ENCODE data around the gene EEF2KMT.
"Not testable (repeated sequence)": the region's sequence is repeated elsewhere in the genome, so short reads cannot be mapped to it uniquely, and the experiment has no call there.

EEF2KMT gene

DNA sequence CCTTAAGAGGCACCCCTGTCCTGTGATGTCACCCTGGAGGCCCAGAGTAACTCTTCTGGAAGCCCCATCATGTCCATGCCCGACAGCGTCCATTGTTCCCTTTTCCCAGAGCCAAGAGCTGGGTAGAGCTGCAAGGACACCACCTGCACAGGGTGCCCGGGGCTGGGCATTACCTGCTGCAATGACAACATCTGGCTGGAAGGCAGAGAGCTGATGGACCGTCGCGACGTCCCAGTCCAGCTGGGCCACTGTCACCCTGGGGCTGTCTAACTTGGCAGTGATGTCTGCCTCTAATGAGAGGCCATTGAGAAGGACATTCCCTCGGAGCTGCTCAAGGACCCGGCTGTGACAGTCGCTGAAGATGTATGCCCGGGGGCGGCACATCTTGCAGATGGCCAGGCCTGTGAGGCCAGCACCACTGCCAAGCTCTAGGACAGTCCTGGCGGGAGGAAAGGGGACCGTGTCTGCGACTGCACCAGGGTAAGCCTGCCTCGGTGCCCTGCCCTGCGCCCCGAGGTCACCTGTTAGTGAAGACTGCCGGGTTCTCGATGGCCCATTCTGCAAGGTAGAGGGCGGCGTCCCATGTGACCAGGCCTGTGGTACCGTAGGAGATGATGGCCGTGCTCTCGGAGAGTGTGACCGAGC is 7.6 kb downstream of the EEF2KMT start:
- not testable (repeated sequence) for H3K4me1 ChIP-seq (ENCODE audit: control insufficient read depth in 1 of 2, insufficient read depth in 2 of 2, low read length in 2 of 2); H3K9me3 ChIP-seq (ENCODE audit: control insufficient read depth in 1 of 2, low read length in 2 of 2); H3K27ac ChIP-seq (ENCODE audit: low read length); H3K4me3 ChIP-seq (ENCODE audit: low read depth in 1 of 2, low read length in 2 of 2); H3K27me3 ChIP-seq (ENCODE audit: low read depth, low read length)
- H3K36me3 ChIP-seq (ENCODE audit: control insufficient read depth in 1 of 2, insufficient read depth in 2 of 2, low read length in 2 of 2) = peaks cover 0 to 24% of the 10 kb centered on the region in 2 donors

DNA sequence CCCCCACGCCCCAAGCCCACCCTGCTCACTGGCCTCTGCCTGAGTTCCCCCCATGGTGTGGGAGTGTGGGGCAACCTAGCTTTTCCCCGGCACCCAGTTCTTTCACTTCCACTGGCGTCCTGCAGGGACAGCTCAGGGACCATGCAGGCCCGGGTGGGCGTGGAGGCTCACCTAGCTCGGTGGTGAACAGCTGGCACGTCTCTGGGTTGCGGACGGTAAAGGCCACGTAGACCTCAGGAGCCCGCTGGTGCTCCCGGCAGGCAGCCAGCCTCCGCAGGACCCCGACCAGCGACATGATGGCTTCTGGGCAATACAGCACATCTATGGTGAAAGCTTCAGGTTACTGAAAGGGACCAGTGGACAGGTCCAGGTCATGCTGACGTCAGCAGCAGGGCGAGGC is 8.7 kb downstream of the EEF2KMT start:
- not testable (repeated sequence) for H3K4me3 ChIP-seq (ENCODE audit: low read depth in 1 of 2, low read length in 2 of 2); H3K9me3 ChIP-seq (ENCODE audit: control insufficient read depth in 1 of 2, low read length in 2 of 2); H3K27ac ChIP-seq (ENCODE audit: low read length); H3K4me1 ChIP-seq (ENCODE audit: control insufficient read depth in 1 of 2, insufficient read depth in 2 of 2, low read length in 2 of 2); H3K27me3 ChIP-seq (ENCODE audit: low read depth, low read length)
- H3K36me3 ChIP-seq (ENCODE audit: control insufficient read depth in 1 of 2, insufficient read depth in 2 of 2, low read length in 2 of 2) = peaks cover 0 to 28% of the 10 kb centered on the region in 2 donors

DNA sequence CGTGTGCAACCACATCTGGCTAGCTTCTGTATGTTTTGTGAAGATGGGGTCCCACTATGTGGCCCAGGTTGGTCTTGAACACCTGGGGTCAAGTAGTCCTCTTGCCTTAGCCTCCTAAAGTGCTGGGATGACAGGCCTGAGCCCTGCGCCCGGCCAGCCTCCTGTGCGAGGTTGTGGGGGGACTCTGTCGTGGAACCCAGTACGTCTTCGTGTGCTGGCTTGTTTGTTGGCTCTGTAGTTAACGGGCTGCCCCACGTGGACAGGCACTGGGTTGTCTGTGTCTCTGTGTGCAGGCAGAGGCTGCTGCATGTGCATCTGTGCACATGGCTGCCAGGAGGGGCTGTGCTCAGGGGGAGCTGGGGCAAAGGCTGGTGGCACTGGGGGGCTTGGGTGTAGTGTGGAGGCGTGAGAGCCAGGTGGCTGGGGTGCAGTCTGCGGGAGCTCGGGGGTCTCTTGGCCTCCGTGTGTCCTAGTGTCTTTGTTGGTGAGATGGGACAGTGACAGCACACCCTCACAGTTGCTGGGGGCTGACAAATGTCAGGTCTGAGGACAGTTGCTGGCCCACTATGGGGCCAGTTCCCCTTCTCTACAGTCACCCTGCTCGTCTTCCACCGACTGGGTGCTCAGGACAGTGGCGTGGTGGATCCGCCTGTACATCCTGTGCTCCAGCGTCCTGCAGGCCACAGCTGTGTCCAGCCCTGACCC is 9.4 kb downstream of the EEF2KMT start:
- H3K4me1 ChIP-seq (ENCODE audit: control insufficient read depth in 1 of 2, insufficient read depth in 2 of 2, low read length in 2 of 2); H3K27me3 ChIP-seq (ENCODE audit: low read depth, low read length); H3K4me3 ChIP-seq (ENCODE audit: low read depth in 1 of 2, low read length in 2 of 2); H3K9me3 ChIP-seq (ENCODE audit: control insufficient read depth in 1 of 2, low read length in 2 of 2); H3K27ac ChIP-seq (ENCODE audit: low read length): not testable (repeated sequence)
- peaks cover 0 to 28% of the 10 kb centered on the region in 2 donors for H3K36me3 ChIP-seq (ENCODE audit: control insufficient read depth in 1 of 2, insufficient read depth in 2 of 2, low read length in 2 of 2)

DNA sequence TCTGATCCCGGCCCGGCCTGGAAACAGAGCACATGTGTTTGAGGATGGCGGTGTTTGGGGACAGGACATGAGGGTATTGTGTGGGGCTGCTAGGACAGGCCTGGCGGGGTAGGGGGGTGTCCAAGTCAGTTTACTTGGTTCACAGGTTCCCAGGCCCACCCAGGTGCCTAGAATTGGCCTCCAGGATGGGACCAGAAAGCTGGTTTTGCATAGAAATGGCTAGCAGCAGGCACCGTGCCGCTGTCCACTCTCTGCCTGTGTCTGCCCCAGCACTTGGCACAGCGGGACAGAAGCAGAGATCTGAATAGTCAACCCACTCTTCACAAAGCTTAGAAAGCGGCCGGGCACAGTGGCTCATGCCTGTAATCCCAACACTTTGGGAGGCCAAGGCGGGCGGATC is 11.9 kb downstream of the EEF2KMT start:
- not testable (repeated sequence) for H3K4me1 ChIP-seq (ENCODE audit: control insufficient read depth in 1 of 2, insufficient read depth in 2 of 2, low read length in 2 of 2); H3K4me3 ChIP-seq (ENCODE audit: low read depth in 1 of 2, low read length in 2 of 2); H3K9me3 ChIP-seq (ENCODE audit: control insufficient read depth in 1 of 2, low read length in 2 of 2); H3K27me3 ChIP-seq (ENCODE audit: low read depth, low read length); H3K27ac ChIP-seq (ENCODE audit: low read length)
- H3K36me3 ChIP-seq (ENCODE audit: control insufficient read depth in 1 of 2, insufficient read depth in 2 of 2, low read length in 2 of 2) = peaks cover 0 to 38% of the 10 kb centered on the region in 2 donors

DNA sequence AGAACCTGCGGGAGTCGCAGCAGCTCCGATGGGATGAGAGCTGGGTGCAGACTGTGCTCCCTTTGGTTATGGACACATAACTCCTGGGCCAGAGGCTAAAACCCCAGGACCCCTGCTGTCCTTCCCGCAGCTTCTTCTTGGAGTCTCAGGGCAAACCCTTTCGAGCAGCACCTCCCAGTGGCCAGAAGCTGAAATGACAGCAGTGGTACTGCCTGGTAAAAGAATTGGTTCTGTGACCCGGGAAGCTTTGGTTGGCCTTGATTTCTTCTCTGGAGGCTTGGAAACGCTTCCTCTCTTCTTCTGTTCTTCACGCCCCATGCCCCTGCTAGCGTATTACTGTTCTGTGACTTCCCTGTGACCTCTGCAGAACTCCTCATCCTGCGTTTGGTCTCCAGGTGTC is 12.8 kb downstream of the EEF2KMT start:
- H3K4me1 ChIP-seq (ENCODE audit: control insufficient read depth in 1 of 2, insufficient read depth in 2 of 2, low read length in 2 of 2); H3K4me3 ChIP-seq (ENCODE audit: low read depth in 1 of 2, low read length in 2 of 2); H3K9me3 ChIP-seq (ENCODE audit: control insufficient read depth in 1 of 2, low read length in 2 of 2); H3K27ac ChIP-seq (ENCODE audit: low read length); H3K27me3 ChIP-seq (ENCODE audit: low read depth, low read length): not testable (repeated sequence)
- peaks cover 0 to 30% of the 10 kb centered on the region in 2 donors for H3K36me3 ChIP-seq (ENCODE audit: control insufficient read depth in 1 of 2, insufficient read depth in 2 of 2, low read length in 2 of 2)

DNA sequence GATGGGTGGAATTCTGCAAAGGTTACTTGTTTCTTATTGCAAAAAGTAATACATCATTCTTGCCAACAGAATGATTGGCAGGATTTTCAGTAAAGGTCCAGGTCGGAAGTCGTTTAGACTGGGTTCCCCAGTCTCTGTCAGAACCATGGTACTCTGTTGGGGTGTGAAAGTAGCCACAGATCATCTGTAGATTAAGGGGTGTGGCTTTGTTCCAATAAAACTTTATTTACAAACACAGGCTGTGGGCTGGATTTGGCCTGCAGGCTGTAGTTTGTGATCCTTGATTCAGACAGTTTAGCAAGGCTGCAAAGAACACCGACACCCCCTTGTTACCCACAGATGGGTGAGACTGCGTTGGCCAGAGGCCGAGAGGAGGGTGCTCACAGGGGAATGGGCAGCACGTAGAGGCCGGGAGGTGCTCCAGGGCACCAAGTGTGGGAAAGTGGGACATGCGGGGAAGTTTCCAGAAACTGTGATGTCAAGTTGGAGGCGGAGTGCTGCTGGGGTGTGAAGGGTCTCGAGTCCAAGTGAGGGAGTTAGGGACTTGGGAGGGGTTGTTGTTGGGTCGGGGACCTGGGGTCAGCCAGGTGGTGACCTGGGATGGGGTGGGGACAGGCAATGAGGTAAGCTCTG is 13.4 kb downstream of the EEF2KMT start:
- H3K4me3 ChIP-seq (ENCODE audit: low read depth in 1 of 2, low read length in 2 of 2); H3K4me1 ChIP-seq (ENCODE audit: control insufficient read depth in 1 of 2, insufficient read depth in 2 of 2, low read length in 2 of 2); H3K9me3 ChIP-seq (ENCODE audit: control insufficient read depth in 1 of 2, low read length in 2 of 2); H3K27me3 ChIP-seq (ENCODE audit: low read depth, low read length); H3K27ac ChIP-seq (ENCODE audit: low read length): not testable (repeated sequence)
- peaks cover 0 to 25% of the 10 kb centered on the region in 2 donors for H3K36me3 ChIP-seq (ENCODE audit: control insufficient read depth in 1 of 2, insufficient read depth in 2 of 2, low read length in 2 of 2)

DNA sequence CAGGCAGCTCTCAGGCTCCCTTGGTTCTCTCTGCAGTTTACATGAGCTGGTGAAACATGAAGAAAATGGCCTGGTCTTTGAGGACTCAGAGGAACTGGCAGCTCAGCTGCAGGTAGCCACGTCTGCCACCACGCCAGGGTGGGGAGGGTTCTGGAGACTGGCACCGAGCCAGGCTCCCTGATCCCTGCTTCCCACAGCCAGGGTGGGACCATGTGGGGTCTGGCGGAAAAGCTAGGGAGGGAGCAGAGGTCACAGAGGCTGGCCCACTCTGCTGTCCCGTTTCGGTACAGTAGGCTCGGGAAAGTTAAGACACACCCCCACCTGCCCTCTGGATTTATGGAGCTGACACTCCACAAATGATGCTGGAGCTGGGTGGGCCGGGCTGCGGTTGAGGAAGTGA is 13.9 kb downstream of the EEF2KMT start:
- H3K4me3 ChIP-seq (ENCODE audit: low read depth in 1 of 2, low read length in 2 of 2); H3K27me3 ChIP-seq (ENCODE audit: low read depth, low read length); H3K4me1 ChIP-seq (ENCODE audit: control insufficient read depth in 1 of 2, insufficient read depth in 2 of 2, low read length in 2 of 2); H3K27ac ChIP-seq (ENCODE audit: low read length); H3K9me3 ChIP-seq (ENCODE audit: control insufficient read depth in 1 of 2, low read length in 2 of 2): not testable (repeated sequence)
- H3K36me3 ChIP-seq (ENCODE audit: control insufficient read depth in 1 of 2, insufficient read depth in 2 of 2, low read length in 2 of 2) = peaks cover 0 to 20% of the 10 kb centered on the region in 2 donors

DNA sequence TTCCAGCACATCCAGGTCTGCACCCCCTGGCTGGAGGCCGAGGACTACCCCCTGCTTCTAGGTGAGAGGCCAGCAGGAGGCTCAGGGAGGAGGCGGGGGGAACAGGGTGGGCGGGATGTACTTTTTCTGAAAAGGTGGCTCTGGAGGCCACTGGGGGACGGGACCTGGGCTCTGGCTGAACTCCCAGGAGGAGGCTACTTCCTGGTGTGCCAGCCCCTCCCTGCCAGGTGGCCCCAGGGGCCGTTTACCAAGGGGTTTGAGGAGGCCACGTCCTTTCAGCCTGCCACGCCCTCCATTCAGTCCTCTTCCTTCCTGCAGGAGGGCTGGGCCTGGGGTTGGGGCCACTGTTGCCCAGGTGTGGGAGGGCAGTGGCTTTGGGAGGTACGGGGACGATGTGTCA is 16.6 kb downstream of the EEF2KMT start:
- not testable (repeated sequence) for H3K4me1 ChIP-seq (ENCODE audit: control insufficient read depth in 1 of 2, insufficient read depth in 2 of 2, low read length in 2 of 2); H3K27ac ChIP-seq (ENCODE audit: low read length); H3K4me3 ChIP-seq (ENCODE audit: low read depth in 1 of 2, low read length in 2 of 2); H3K27me3 ChIP-seq (ENCODE audit: low read depth, low read length); H3K9me3 ChIP-seq (ENCODE audit: control insufficient read depth in 1 of 2, low read length in 2 of 2)
- H3K36me3 ChIP-seq (ENCODE audit: control insufficient read depth in 1 of 2, insufficient read depth in 2 of 2, low read length in 2 of 2) = peaks cover 0 to 28% of the 10 kb centered on the region in 2 donors

DNA sequence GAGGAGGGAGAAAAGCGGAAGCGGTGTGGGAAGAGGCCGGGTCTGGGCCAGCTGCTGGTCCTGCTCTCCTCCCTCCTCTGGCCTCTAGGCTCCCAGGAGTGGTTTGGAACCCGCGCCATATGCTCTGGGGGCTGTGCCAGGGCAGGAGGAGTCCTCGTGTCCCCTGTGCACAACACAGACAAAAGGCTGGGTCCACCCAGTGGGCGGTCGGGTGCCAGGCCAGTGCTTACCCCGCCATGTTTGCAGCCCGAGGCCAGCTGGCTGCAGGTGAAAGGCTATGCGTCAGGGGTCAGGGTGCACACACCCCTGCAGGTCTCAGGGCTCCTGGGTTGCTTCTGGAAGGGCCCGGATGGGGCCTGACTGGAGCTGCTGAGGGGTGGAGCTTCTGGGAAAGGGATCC is 17.1 kb downstream of the EEF2KMT start:
- not testable (repeated sequence) for H3K4me1 ChIP-seq (ENCODE audit: control insufficient read depth in 1 of 2, insufficient read depth in 2 of 2, low read length in 2 of 2); H3K9me3 ChIP-seq (ENCODE audit: control insufficient read depth in 1 of 2, low read length in 2 of 2); H3K27ac ChIP-seq (ENCODE audit: low read length); H3K4me3 ChIP-seq (ENCODE audit: low read depth in 1 of 2, low read length in 2 of 2); H3K27me3 ChIP-seq (ENCODE audit: low read depth, low read length)
- H3K36me3 ChIP-seq (ENCODE audit: control insufficient read depth in 1 of 2, insufficient read depth in 2 of 2, low read length in 2 of 2) = peaks cover 5 to 34% of the 10 kb centered on the region in 2 donors

DNA sequence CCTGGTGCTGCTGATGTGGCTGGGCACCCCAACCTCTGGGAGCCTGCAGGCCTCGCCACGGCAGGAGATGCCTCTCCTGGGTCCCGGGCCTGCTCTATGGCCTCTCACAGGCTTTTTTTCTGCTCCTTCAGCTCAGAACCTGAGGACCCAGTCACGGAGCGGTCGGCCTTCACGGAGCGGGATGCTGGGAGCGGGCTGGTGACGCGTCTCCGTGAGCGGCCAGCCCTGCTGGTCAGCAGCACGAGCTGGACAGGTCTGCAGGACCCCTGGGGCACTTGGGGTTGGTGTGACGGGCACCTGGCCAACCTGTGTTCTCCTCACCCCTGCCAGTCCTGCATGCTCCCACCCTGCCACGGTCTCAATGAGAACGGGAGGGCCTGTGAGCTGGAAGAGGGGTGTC is 19.0 kb downstream of the EEF2KMT start:
- H3K27ac ChIP-seq (ENCODE audit: low read length) = no peak overlapping the region
- no peaks in the 10 kb centered on the region for H3K4me1 ChIP-seq (ENCODE audit: control insufficient read depth in 1 of 2, insufficient read depth in 2 of 2, low read length in 2 of 2)
- no peak overlapping the region for H3K4me3 ChIP-seq (ENCODE audit: low read depth in 1 of 2, low read length in 2 of 2)
- peaks cover 9 to 36% of the 10 kb centered on the region in 2 donors for H3K36me3 ChIP-seq (ENCODE audit: control insufficient read depth in 1 of 2, insufficient read depth in 2 of 2, low read length in 2 of 2)
- H3K9me3 ChIP-seq (ENCODE audit: control insufficient read depth in 1 of 2, low read length in 2 of 2) = no peaks in the 10 kb centered on the region
- H3K27me3 ChIP-seq (ENCODE audit: low read depth, low read length) = no peaks in the 10 kb centered on the region

DNA sequence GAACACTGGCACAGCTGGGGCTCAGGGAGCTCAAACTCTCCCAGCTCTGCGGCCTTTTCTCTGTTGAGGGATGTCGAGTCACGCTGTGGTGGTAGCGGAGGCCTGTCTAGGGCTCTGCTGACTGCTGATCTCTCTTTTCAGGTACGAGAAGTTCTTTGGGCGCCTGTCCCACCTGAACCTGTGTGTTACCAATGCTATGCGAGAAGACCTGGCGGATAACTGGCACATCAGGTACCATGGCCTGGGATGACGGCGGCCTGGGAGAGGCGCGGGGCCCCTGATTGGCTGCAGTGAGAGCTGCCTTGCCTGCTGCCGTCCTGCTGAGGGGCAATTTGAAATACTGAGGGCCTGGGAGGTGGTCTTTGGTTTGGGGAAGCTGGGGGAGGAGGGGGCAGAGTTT is 20.3 kb downstream of the EEF2KMT start:
- Histone ChIP-seq H3K9me3 (ENCODE audit: control insufficient read depth in 1 of 2, low read length in 2 of 2) (no peaks in the 10 kb centered on the region), H3K27me3 (ENCODE audit: low read depth, low read length) (no peaks in the 10 kb centered on the region), H3K27ac (ENCODE audit: low read length) (no peak overlapping the region), H3K4me1 (ENCODE audit: control insufficient read depth in 1 of 2, insufficient read depth in 2 of 2, low read length in 2 of 2) (peaks cover 7 to 8% of the 10 kb centered on the region in 2 donors), H3K36me3 (ENCODE audit: control insufficient read depth in 1 of 2, insufficient read depth in 2 of 2, low read length in 2 of 2) (peaks cover 9 to 30% of the 10 kb centered on the region in 2 donors), H3K4me3 (ENCODE audit: low read depth in 1 of 2, low read length in 2 of 2) (no peak overlapping the region)

All from muscle layer of duodenum (tissue), 2 donors.